COLO829 (cell line): Measurements from ENCODE around the gene CBX2.

ENCODE experiments used
- DNase-seq: peaks from one replicate; pipeline ENCODE4 v3.0.0; 2012; ENCODE audit warnings: low spot score

The CBX2 gene

DNA sequence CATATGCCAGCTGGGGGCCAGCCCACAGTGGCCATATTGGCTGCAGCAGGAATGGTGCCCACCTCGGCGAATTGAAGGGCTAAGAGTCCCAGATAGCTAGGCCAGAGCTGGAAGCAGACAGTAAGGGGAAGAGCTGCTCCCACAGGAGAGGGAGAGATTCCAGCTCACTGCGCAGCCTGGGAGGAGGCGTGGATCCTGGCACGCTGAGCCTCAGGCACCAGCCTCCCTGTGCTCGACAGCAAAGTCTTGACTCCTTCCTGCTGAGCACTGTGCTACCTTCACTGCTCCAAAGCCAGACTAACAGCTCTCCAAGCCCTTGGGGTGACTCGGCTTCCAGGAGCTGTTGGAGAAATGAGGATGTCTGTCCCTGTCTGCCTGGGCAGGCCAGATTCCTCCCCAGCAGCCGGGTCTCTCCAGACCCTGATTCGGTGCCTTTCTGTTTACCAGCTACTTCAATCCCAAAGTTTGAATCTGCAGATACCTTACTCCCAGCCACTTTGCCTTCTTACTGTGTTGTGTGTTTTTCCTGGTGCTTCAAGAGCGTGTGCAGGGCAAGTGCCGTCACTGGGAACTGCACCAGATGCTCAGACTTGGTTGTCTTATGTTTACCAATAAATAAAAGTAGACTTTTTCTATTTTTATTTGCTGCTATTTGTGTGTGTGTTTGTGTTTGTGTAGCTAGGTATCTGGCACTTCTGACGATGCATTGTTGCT, 9.1 kb downstream of the CBX2 start:
- DNase-seq, result no peak

DNA sequence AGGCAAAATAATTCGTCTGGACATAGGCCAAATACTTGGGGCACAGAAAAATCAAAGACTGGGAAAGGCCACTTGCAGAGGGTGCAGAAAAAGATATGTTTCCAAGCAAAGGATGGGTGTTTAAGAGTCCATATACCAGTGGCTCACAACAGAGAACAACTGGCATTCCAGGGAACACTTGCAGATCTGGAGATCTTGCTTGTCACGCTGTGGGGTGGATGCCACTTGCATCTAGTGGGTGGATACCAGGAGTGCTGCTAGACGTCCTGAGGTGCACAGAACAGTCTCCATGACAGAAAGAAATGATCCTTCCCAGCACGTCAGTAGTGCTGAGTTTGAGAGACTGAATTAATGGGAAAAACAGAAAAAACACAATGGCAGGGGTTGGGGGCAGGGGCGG, 10.5 kb downstream of the CBX2 start:
- no peak for DNase-seq

DNA sequence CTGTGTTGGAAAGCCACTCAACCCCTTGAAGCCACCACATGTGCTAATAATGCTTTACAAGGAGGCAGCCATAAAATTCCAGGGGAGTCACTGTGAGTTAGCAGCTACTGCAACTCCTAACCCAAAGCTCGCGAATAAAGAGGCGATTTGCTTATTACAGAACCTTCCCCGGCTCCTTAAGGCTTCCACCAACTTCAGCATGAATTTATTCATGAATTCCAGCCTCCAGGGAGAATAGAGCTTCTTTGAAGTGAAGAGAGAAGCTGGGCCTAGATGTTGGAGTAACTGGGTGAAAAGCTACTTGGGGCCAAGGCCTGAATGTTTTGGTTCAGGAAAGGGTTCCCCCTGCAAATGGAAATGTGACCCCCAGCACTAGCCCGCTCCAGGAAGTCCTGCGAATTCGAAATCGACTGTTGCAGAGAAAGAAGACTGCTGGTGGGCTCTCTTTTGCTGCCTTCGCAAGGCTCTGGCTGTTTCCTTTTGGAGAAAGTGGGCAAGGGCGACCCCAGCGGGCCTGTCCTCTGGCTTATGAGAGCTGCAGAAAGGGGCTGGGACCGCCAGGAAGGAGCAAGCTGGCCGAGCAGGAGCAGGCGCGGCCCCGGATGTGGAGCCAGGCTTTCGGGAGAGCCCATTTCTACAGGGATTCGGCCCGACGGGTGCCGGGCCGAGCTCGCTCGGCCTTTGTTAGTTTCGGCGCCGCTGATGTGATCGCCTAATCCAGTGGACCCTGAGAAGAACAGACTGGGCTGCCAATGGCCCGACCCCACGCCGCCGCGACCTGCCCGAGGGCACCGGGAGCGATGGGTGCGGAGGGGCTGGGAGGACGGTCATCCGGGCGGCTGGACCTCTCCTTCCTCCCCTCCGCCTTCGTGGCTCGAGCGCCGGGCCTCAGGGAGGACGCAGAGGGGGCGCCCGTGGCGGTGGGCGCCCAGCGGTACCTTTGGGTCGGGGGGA, 11.3 kb downstream of the CBX2 start:
- no peak for DNase-seq

DNA sequence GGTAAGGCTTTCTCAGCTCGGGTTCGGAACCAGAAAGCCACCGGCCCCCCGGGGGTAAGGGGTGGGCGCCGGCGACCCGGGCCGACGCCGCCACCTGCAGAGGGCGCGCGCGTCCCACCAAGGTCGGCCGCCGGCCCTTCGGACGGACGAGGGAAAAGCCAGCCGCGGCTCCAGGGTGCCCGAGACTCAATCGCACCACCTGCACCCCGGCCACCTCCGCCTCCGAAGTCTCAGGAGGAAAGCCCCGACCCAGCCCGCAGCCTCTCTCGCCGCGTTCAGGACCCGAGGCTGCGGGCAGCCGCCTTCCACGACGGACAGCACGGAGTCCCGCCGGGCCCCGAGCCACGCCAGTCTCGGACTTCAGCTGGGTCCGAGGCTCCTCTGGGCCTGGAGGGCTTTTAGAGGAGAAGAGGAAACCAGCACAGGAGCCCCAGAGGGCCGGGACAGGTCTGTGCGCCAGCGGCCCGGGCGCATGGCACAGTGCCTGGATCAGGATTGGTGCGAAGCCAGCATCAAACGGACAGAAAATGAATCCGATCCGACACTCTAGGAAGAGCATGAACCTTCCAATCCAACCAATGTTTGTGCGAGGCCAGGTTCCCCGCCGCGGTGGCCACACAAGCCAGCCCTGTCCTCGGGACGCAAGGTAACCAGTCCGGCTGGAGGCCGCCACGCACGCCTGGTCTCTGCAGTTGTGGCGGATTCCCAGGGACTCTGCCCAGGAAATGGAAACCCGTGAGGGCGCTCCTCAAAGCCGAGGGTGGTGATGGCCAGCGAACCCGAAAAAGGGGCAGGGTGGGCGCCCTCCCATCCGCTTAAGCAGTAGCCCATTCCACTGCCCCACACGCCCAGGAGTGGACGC, 12.2 kb downstream of the CBX2 start:
- no peak for DNase-seq

DNA sequence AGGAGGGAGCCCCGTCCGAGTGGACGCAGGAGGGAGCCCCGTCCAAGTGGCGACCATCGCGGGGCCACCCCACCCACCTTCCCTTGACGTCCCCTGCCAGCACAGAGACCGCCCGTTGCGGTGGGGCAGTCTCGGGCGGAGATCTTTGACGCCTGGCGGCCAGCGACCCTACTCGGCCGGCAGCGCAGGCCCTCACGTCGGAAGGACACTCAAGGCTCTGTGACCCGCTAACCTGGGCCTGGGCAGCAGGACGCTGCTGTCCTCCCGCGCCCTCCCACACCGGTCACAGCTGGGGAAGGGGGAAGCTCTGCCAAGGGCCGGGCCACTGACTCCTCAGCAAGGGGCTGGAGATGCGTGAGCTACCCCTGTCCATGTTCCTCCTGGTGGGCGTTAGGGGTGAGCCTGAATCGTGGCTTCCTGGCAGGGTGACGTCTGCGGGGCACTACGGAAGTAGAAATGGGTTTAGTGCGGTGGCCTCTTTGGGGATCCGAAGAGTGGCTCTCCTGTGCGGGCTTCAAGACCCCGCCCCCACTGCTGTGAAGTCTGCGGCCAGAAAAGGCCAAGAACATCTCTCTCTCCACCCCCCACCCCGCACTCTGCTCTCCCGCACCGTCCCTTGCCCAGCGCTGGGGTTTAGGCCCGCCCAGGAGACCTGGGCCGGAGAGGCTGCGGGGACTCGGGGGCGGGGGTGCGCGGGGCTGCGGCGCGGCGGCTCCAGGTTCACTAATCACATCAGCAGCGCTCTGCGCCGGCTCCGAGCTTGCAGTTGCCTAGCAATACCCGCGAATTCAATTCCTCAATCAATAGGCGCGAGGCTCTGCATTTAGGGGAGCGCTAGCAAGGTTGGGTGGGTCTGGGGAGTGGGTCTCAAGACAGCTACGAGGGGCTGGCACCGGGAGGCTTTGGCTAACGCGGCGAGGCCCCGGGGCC, 13.1 kb downstream of the CBX2 start:
- DNase-seq, result no peak

DNA sequence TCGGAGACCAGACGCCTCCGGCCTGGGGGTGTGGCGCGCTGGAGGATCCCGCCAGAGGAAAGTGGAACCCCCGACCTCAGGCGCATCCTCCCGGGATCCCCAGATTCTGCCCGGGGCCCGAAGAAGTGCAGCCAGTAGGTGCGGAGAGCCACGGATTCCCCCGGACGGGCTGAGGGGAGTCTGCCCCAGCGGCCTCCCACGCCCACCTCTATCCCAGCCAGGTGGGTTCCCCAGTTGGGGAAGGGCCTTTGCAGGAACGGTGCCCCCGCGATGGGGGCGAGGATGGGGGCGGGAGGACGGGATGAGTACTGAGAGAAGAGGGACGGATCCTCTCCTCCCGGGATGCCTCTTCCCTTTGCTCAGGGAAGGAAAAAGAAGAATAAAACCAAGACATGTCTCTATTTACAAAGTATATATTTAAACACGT, 13.8 kb downstream of the CBX2 start:
- DNase-seq, result no peak

DNA sequence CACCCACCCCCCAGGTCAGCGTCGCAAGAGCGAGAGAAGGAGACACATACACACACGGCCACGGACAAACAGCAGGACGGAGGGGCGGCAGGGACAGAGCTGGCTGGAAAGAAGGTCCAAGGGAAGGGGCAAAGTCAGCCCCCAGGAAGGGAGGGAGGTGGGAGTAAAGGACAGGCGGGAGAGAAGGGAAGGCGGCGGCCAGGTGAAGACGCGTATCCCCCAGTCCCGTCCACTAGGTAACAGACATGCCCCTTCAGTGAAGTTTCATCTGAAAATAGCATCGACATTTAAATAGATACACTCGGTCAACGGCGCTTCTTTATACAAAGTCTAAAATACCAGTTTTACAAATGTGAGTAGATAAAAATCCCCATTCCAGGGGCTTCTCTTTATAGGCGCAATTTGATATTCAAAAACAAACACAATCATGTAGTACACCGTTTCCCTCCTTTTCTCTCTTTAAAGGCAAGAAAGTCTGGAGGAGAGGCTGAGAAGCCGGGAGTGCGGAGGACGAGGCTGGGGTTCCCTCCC, 14.5 kb downstream of the CBX2 start:
- DNase-seq, result no peak

DNA sequence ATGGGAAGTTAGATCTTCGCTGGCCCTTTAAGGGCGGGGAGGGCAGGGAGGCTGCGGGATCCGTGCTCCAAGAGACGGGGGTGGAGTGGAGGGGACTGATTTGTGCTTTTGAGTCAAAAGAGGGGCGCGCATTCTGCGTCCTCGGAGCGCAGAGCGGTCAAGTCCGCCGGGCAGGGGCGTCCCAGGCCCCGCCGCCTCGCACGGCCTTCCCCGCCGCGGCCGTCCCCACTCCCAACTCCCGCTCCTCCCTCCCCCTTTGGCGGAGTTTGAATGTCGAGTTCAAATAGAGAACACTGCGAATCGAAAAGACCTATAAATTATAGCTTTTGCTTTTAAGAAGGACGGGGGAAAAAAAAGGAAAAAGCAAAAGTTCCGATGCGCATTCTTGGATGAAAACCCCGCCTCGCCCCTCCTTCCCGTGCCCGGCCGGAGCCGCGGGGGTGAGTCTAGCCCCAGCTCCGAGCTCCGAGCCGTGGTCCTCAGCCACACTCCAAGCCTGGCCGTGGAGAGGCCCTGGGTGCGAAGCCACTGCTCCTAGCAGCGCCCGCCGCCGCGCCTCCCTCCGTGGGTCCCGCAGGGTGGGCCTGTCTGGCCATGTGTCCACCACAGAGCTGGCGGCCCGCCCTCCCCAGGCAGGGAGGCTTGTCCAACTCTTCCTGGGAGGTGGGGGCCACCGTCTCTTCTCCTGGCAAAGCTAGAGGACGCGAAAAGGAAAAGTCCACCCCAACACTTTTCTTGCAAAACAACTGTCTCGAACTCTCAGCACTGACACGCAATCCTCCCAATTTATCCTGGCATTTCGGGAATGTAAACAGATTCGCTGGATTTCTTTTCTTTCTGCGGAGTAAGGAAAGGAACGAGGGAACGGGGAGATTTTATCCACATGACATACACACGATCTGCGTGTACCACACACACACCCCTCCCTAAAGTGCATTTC, 15.3 kb downstream of the CBX2 start:
- DNase-seq, result peak; percentile 46

DNA sequence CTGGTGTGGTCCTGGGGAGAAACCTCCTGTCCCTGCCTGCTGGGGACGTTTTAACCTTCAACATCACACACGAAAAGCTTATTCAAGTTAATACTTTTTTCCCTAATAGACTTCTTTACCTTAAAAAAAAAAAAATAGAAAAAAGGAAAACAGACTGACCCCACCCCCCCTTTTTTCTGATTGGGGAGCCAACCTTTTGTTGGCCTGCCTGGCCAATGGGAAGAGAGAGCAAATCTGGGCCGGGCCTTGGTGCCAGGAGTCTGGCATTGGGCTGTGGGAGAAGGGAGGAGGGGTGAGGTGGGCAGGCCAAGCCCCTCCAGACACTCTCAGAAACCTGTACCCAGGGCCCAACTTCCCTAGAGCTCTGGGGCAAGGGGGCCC, 16.0 kb downstream of the CBX2 start:
- peak; percentile 79 for DNase-seq

DNA sequence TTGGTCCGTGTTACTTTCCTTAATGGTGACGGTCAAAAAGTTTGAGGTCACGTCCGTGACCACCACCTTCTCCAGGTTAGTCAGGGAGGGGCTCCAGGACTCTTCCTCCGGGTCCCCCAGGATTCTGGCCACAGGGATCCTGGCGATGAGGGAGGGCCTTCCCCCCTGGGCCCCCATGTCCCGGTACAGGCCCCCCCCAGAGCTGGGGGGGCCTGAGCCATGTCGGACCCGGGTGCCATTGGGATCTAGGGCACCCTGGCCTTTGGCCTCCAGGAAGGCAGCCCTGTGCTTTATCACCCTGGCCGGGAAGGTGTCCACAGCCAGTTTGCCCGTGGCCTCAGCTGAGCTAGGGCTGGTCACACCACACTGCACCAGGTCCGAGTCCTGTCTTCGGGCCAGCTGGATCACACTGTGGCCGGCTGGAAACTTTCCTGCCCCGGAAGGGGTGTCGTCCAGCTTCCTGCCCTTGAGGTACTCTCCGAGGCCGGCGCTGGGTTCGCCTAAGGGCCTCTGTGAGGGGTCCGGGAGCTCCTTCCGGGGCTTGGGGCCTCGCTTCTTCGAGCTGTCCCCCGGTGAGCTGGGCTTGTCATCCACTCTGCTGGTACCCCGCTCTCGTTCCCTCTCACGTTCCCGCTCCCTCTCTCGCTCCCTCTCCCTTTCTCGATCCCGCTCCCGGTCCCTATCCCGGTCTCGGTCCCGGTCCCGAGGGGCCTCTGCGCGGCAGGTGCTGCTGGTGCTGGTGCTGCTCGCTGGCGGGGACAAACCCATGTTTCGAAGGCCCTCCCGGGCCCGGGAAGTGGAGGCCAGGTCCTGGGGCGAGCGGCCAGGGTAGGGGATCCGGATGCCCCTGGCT, 16.9 kb downstream of the CBX2 start:
- no peak for DNase-seq

DNA sequence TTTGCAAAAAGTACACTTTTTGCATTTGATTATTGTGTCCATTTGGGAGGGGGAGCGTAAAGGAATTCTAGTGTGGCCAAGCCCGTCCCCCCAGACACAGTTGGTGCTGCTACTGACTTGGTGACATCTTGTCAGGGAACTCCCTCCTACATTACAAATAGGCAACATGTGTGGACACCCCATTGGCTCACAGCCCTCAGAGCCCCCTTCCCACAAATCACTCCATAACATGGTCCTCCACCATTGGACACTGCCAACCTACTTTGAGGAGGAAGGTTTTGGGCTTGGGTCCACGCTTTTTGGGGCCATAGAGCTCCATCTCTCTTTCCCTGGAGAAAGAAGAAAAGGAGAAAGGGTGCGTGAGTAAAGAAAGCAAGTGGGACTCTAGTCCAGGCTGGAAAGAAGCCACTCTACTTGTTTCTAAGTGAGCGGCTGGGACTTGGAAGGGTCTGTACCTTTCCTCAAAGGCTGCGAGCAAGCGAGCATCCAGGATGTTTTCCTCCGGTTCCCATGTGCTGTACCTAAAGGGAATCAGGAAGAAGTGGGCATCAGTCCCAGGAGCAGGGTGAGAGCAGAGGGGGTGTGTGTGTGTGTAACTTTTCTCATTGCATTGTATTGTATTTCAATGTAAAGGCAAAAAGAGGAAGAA, 18.0 kb downstream of the CBX2 start:
- DNase-seq, result no peak

DNA sequence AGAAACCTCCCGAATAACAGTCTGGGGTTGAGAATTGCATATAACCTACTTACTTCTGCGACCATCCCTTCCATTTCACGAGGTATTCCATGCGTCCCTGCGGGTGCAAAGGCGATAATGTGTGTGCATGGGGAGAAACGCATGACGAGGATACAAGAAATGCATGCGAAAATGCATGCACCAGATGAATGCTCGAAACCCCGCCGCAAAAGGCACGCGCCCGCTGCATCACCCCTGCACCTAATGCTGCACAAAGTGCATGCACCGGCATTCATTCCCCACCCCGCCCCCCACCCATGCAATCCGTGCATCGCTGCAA, 18.5 kb downstream of the CBX2 start:
- DNase-seq, result no peak

DNA sequence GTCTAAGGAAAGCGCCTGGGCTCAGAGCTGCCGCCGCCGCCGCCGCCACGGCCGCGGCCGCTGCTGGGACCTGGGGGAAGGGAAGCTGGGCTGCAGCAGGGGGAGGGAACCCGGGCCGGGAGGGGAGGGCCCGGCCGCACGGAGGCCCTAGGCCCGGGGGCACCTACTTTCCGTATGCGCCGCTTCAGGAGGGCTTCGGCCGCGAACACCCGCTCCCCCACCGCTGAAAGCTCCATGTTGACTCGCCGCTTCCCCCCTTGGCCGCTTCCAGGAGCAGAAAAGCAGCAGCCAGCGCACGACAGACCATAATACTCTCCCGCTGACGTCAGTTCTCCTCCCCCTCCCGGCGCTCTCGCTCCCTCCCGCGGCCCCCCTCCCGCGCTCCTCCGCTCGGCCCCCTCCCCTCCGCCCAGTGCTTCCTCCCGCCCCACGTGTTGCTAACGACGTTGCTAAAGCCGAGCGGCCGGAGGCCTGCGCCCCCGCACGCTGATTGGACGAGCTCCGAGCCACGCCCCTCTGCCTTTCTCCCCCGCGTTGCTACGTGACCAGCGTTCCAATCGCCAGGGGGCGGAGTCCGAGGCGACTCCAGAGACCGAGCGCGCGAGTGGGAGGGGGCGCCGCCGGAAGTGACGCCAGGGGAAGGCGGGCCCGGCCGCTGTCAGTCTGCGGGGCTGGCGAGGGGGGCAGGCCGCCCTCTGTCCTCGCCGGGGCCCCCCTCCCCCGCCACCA, 19.0 kb downstream of the CBX2 start, which contains the start of gene CBX8:
TSS of gene CBX8 (minus strand) at position 315 of the 729 bp plus-strand sequence. CDS start at position 236, 79 bp downstream.
- peak; percentile 98 for DNase-seq

DNA sequence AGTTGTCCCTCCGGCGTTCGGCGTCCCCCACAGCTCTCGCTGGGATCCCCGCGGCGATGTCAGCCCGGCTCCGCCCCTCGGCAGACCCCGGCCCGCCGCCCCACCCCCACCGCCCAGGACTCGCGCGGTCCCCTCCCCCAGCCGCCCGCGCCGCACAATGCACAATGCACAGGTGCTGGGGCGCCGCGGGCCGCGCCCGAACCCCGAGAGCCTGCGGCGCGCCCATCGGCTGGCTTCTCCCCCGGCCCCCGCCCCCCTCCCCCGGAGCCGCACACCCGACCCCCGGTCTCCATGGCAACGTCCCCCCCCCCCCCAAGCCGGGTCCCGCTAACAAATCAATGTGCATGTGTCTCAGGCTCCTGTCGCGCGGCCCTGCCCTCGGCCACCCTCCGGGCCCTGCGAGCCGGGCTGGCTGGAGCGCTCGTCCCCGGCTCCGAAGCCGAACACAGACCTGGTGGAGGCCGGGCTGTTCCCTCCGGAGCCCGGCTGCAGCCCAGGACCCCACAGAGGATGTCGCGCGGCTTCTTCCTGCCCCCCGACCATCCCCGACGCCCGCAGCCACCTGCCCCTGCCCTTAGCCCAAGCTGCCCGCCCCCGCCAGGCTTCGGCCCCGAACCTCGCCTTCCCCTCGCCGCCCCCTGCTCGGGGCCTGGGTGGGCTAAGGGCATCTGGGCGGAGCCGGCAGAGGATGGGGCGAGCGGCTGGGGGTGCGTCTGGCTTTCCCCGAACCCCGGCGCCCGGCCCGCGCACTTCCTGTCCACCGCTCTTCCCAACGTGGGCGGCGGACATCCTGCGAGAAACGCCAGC, 19.7 kb downstream of the CBX2 start:
- no peak for DNase-seq

DNA sequence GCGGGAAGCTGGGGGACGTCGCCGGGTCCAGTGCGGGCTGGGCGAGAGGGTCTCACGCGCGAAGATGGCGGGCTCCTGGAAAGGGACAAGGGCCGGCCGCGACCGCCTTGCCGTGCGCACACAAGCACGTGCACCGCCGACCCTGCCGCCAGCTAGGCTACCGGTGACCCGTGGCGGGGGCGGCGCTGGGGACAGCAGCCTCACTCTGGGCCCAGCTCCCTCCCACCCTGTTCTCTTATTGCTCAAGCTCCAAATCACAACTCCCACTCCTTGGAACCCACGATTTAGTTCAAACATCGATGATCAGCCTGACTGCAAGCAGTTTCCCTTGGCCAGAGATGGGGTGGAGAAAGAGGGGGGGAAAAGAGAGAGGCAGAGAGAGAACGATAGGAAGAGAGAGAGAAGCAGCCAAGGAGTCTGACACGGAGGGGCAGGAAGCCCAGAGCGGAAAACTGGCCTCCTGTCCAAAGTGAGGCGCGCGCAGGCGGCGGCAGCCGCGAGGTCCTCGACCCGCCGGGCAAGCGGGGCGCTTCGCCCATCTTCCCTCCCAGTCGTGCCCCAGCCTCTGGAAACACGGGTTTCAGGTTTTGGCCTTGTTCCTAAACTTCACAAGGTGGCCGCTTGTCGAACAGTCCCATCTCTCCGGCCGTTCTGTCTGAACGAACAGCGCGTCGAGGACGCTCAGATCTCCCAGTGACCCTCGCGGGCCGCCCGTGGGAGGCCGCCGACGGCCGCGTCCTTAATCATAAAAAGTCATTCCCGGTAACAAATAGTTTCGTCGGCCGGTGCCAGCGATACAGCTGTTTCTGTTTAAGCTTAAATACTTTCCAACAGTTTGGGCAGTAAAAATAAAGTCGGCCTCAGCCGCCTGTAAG, 20.6 kb downstream of the CBX2 start:
- no peak for DNase-seq

DNA sequence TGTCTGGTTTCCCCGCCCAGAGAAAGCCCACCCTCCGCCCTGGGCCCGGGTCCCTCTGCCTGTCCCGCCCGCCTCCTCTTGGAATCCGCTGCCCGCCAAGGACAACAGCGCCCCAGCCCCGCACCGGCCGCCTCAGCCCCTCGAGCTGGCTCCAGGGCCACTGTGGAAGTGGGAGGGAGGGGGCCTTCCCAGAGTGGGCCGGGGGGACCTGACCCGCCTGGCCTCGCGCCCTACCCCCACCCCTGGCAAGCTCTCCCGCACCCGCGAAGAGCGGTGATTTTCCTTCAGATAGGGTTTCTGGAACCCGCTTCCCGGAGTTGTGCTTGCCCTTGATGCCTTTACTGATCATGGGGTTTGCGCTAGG, 21.2 kb downstream of the CBX2 start:
- DNase-seq, result no peak
